Heart left ventricle (tissue), 16 donors: ENCODE results near the gene TTLL12. TPM values are rescaled to one million over a fixed set of nuclear protein-coding genes. Genes with fewer than 3 reads are reported as not detected.

Source experiments
- ATAC-seq, 4 donors: fragments of 200-7000 bp; cut with Tn5 transposase; one replicate each; pipeline ENCODE4 v1.9.1; 2020 to 2022; ENCODE audit warnings: moderate library complexity in 4 of 4, mild to moderate bottlenecking in 3 of 4, moderate number of reproducible peaks in 1 of 4
- DNase-seq, 5 donors: peaks; one replicate each; pipeline ENCODE4 v3.0.0-alpha.2; 2020
- H3K27ac ChIP-seq, 12 donors: fragments of 200-600 bp; sonication (generic) in 4 of 12; one replicate each; pipeline versions ENCODE4 v1.5.0 to v1.8.0; 2016 to 2022; ENCODE audit warnings: mild to moderate bottlenecking in 2 of 12
- H3K27me3 ChIP-seq, 9 donors: fragments of 200-600 bp; sonication (generic) in 2 of 9; one replicate each; pipeline versions ENCODE4 v1.5.1 to v1.8.0; 2016 to 2022; ENCODE audit warnings: mild to moderate bottlenecking in 3 of 9
- H3K36me3 ChIP-seq, 9 donors: fragments of 200-600 bp; sonication (generic) in 2 of 9; one replicate each; pipeline versions ENCODE4 v1.5.0 to v1.8.0; 2018 to 2022; ENCODE audit warnings: mild to moderate bottlenecking in 2 of 9
- H3K4me1 ChIP-seq, 12 donors: fragments of 200-600 bp; sonication (generic) in 4 of 12; one replicate each; pipeline versions ENCODE4 v1.5.0 to v1.8.0; 2016 to 2022; ENCODE audit warnings: mild to moderate bottlenecking in 3 of 12
- H3K4me3 ChIP-seq, 12 donors: fragments of 200-600 bp; sonication (generic) in 4 of 12; one replicate each; pipeline versions ENCODE4 v1.5.0 to v1.8.0; 2017 to 2022; ENCODE audit warnings: mild to moderate bottlenecking in 9 of 12, moderate library complexity in 4 of 12
- H3K9me3 ChIP-seq, 12 donors: fragments of 200-600 bp; sonication (generic) in 4 of 12; one replicate each; pipeline versions ENCODE4 v1.5.0 to v1.8.0; 2016 to 2022; ENCODE audit warnings: mild to moderate bottlenecking in 1 of 12
- CTCF ChIP-seq, 12 donors: fragments of 200-600 bp; sonication (generic) in 4 of 12; IDR thresholded peaks; one replicate each; pipeline versions ENCODE4 v1.5.0 to v1.8.0; 2018 to 2022; ENCODE audit warnings: antibody characterized with exemption in 12 of 12, mild to moderate bottlenecking in 5 of 12
- POLR2A ChIP-seq, 2 donors: fragments of 450-650 bp; IDR thresholded peaks; one replicate each; pipeline ENCODE4 v1.6.1; 2017; ENCODE audit warnings: antibody characterized with exemption in 2 of 2, mild to moderate bottlenecking in 2 of 2, moderate library complexity in 2 of 2
- WGBS, 4 donors: extraction: QIAGEN DNeasy Blood & Tissue Kit in 2 of 4; methylation state at CpG; one replicate each; pipeline versions ENCODE4 v1.1.5 to v1.1.7; 2013 to 2018; 5-methylcytosine and 5-hydroxymethylcytosine counted together
- intact Hi-C, 10 donors: fragments of 100-400 bp; cut with DNase I; formaldehyde crosslinking; loops; one replicate each; pipeline versions ENCODE4 v1.11.1 to v1.14.2; 2022
- polyA plus RNA-seq, 2 donors: library from polyadenylated mRNA; stranded (reverse); fragments of 200-250 nt; gene quantifications; one replicate each; pipeline ENCODE4 v1.2.3, GENCODE V29; 2013
- total RNA-seq, 9 donors: library from RNA; depleted of rRNA in 2 of 9; stranded (reverse); fragments of >200 nt in 2 of 9; fragmentation: NEBNext Ultra II Directional in 3 of 9; extraction: Animal tissue kit (Norgen Biotek cat#: 25700) in 3 of 9; gene quantifications; one replicate each; pipeline versions ENCODE4 v1.1.0 to v1.2.4, GENCODE V29; 2016 to 2023
- donor health status: ischemic (EF 13 %, LVEDD 7.1; RV severe dilation, severe dysfunction).
- donor health status: healthy with polysubstance abuse.
- donor health status: DM: no; HTN: yes; CAD: no.
- donor health status: DM: no; HTN: no; CAD: no.
- donor health status: ischemic (EF 25% LVEDD 6.9; RV normal size, moderate dysfunction).
- donor health status: ischemic (EF 25% LVEDD 5.7; RV mildly dilated, moderate dysfunction).
- donor health status: healthy.
- donor health status: DM: yes; HTN: yes; CAD: no.
- donor health status: ischemic (EF 35%, LVEDD 5.7; RV mildly dilated, moderate dysfunction).
- donor health status: nonischemic (EF 11% LVEDD 7.7; RV severe dilation, severe dysfunction).
- donor health status: DM: yes; HTN: yes; CAD: no.
- donor health status: PGD.
- donor health status: ischemic (EF 29% LVEDD 5.4; RV normal size, mild dysfunction).
- donor health status: nonischemic (EF 23%, LVEDD 6.1; RV moderate dilation, normal function).

Gene TTLL12
- total and polyA plus RNA-seq, 11 donors = 8.0 to 29.0 (median 11.9) TPM

- Histone ChIP-seq H3K27ac (no peak overlapping the region), H3K4me3 (no peak overlapping the region), H3K27me3 (peaks cover 0 to 5% (median 0%) of the 10 kb centered on the region in 9 donors), H3K4me1 (peaks cover 0 to 4% (median 0%) of the 10 kb centered on the region in 12 donors), H3K9me3 (no peaks in the 10 kb centered on the region), H3K36me3 (no peaks in the 10 kb centered on the region)
- intact Hi-C loops = no loop called here
- DNase-seq (peak in 2 of 5 donors; percentile 26 to 40), ATAC-seq (no peak)
- no peak for TF ChIP-seq CTCF (IDR thresholded peaks at IDR 0.05)
- TF ChIP-seq POLR2A (IDR thresholded peaks at IDR 0.05) = no peak
- 90 to 92% (median 91%) methylated on average over 26 of the region's 26 CpGs for WGBS, 4 donors
Observed at GRCh38 chr22:43207849-43208702, 21.1 kb upstream of the TTLL12 start.

- intact Hi-C loops = no loop called here
- H3K9me3 ChIP-seq = no peaks in the 10 kb centered on the region
- no peak overlapping the region for H3K4me3 ChIP-seq
- H3K36me3 ChIP-seq = no peaks in the 10 kb centered on the region
- H3K27me3 ChIP-seq = no peaks in the 10 kb centered on the region
- no peak for ATAC-seq
- peaks cover 0 to 4% (median 0%) of the 10 kb centered on the region in 12 donors for H3K4me1 ChIP-seq
- 93 to 96% (median 94%) methylated on average over 13 of the region's 13 CpGs for WGBS, 4 donors
- no peak for TF ChIP-seq POLR2A (IDR thresholded peaks at IDR 0.05)
- no peak for TF ChIP-seq CTCF (IDR thresholded peaks at IDR 0.05)
- DNase-seq = peak in 2 of 5 donors; percentile 11 to 32
- no peak overlapping the region for H3K27ac ChIP-seq
Observed at GRCh38 chr22:43207386-43207785, 20.5 kb upstream of the TTLL12 start.

- no peaks in the 10 kb centered on the region for H3K27me3 ChIP-seq
- H3K4me1 ChIP-seq = peaks cover 0 to 4% (median 0%) of the 10 kb centered on the region in 12 donors
- TF ChIP-seq POLR2A (IDR thresholded peaks at IDR 0.05) (no peak), CTCF (IDR thresholded peaks at IDR 0.05) (no peak)
- H3K9me3 ChIP-seq = no peaks in the 10 kb centered on the region
- 43 to 52% (median 47%) methylated on average over 17 to 23 of the region's 23 CpGs for WGBS, 4 donors
- H3K27ac ChIP-seq = no peak overlapping the region
- DNase-seq (peak in 2 of 5 donors; percentile 13 to 49), ATAC-seq (no peak)
- H3K4me3 ChIP-seq = no peak overlapping the region
- intact Hi-C loops = no loop called here
- no peaks in the 10 kb centered on the region for H3K36me3 ChIP-seq
Observed at GRCh38 chr22:43206509-43207161, 19.7 kb upstream of the TTLL12 start.
